IPS DF 6.9 (cell line): ENCODE data around the gene PMPCA.
"Not testable (repeated sequence)": the region's sequence is repeated elsewhere in the genome, so short reads cannot be mapped to it uniquely, and the experiment has no call there.

ENCODE experiments used
- DNase-seq: peaks from one replicate; pipeline ENCODE4 v3.0.0-alpha.2; 2013; ENCODE audit warnings: low read depth, low spot score
- H3K27ac ChIP-seq: one replicate; pipeline ENCODE4 v1.5.1; 2013; ENCODE audit warnings: low read length, control low read depth
- H3K27me3 ChIP-seq: 2 replicates; pipeline ENCODE4 v1.6.1; 2013; ENCODE audit warnings: mild to moderate bottlenecking, low read length; ENCODE audit not compliant: control insufficient read depth, insufficient read depth
- H3K36me3 ChIP-seq: 2 replicates; pipeline ENCODE4 v1.6.1; 2013; ENCODE audit warnings: low read length; ENCODE audit not compliant: control insufficient read depth, insufficient read depth
- H3K4me1 ChIP-seq: 2 replicates; pipeline ENCODE4 v1.6.1; 2013; ENCODE audit warnings: low read length; ENCODE audit not compliant: control insufficient read depth, insufficient read depth
- H3K4me3 ChIP-seq: 2 replicates; pipeline ENCODE4 v1.5.1; 2013; ENCODE audit warnings: mild to moderate bottlenecking, low read length
- H3K9me3 ChIP-seq: 2 replicates; pipeline ENCODE4 v1.6.1; 2013; ENCODE audit warnings: low read length, inconsistent platforms; ENCODE audit not compliant: control insufficient read depth, insufficient read depth
- whole genome bisulfite sequencing: extraction: QIAGEN DNeasy Blood & Tissue Kit; methylation state at CpG from one replicate; pipeline ENCODE4 v1.1.7; 2013; ENCODE audit warnings: mixed read lengths, missing lambda C conversion rate; ENCODE audit not compliant: insufficient read length, insufficient coverage; 5-methylcytosine and 5-hydroxymethylcytosine counted together

Gene PMPCA

GRCh38 chr9:136416914-136417313 is 6.5 kb downstream of the PMPCA start:
- Histone ChIP-seq H3K4me1 (no peaks in the 10 kb centered on the region), H3K27ac (no peak overlapping the region), H3K4me3 (no peak overlapping the region), H3K36me3 (peaks cover 55% of the 10 kb centered on the region), H3K27me3 (no peaks in the 10 kb centered on the region), H3K9me3 (no peaks in the 10 kb centered on the region)
- DNase-seq, result no peak
- no CpG with 5 or more reads among the region's 19 CpGs for WGBS

- WGBS, result no CpG with 5 or more reads among the region's 48 CpGs
- Histone ChIP-seq H3K27me3 (no peaks in the 10 kb centered on the region), H3K9me3 (no peaks in the 10 kb centered on the region), H3K4me1 (no peaks in the 10 kb centered on the region), H3K4me3 (no peak overlapping the region), H3K36me3 (peaks cover 64% of the 10 kb centered on the region), H3K27ac (no peak overlapping the region)
- no peak for DNase-seq
These were observed 8.0 kb downstream of the PMPCA start for GRCh38 chr9:136418182-136419091.

GRCh38 chr9:136419092-136419420 is 8.6 kb downstream of the PMPCA start:
- Histone ChIP-seq H3K27ac (no peak overlapping the region), H3K4me1 (no peaks in the 10 kb centered on the region), H3K36me3 (peaks cover 64% of the 10 kb centered on the region), H3K9me3 (no peaks in the 10 kb centered on the region), H3K27me3 (no peaks in the 10 kb centered on the region), H3K4me3 (no peak overlapping the region)
- no CpG with 5 or more reads among the region's 12 CpGs for WGBS
- DNase-seq, result no peak

GRCh38 chr9:136421791-136422190 is 11.3 kb downstream of the PMPCA start:
- Histone ChIP-seq H3K4me3 (no peak overlapping the region), H3K27ac (no peak overlapping the region), H3K4me1 (no peaks in the 10 kb centered on the region), H3K36me3 (peaks cover 55% of the 10 kb centered on the region), H3K9me3 (no peaks in the 10 kb centered on the region), H3K27me3 (no peaks in the 10 kb centered on the region)
- DNase-seq, result no peak
- no CpG with 5 or more reads among the region's 21 CpGs for WGBS

GRCh38 chr9:136422876-136423275 is 12.4 kb downstream of the PMPCA start:
- no peak overlapping the region for H3K27ac ChIP-seq
- WGBS, result no CpG with 5 or more reads among the region's 26 CpGs
- H3K36me3 ChIP-seq, result peaks cover 48% of the 10 kb centered on the region

GRCh38 chr9:136423432-136424146 is 13.1 kb downstream of the PMPCA start:
- no peak for DNase-seq
- Histone ChIP-seq H3K4me3 (no peak overlapping the region), H3K27me3 (no peaks in the 10 kb centered on the region), H3K4me1 (no peaks in the 10 kb centered on the region), H3K27ac (no peak overlapping the region), H3K9me3 (no peaks in the 10 kb centered on the region), H3K36me3 (peaks cover 41% of the 10 kb centered on the region)
- no CpG with 5 or more reads among the region's 43 CpGs for WGBS

More at GRCh38 chr9:136422876-136423275, 12.4 kb downstream of the PMPCA start:
- no peaks in the 10 kb centered on the region for H3K9me3 ChIP-seq
- no peaks in the 10 kb centered on the region for H3K27me3 ChIP-seq
- no peak overlapping the region for H3K4me3 ChIP-seq
- DNase-seq, result no peak
- no peaks in the 10 kb centered on the region for H3K4me1 ChIP-seq

- H3K4me3 ChIP-seq, result no peak overlapping the region
- peaks cover 37% of the 10 kb centered on the region for H3K36me3 ChIP-seq
- H3K9me3 ChIP-seq, result no peaks in the 10 kb centered on the region
- no peaks in the 10 kb centered on the region for H3K27me3 ChIP-seq
- WGBS, result no CpG with 5 or more reads among the region's 27 CpGs
- H3K27ac ChIP-seq, result no peak overlapping the region
- no peak for DNase-seq
- H3K4me1 ChIP-seq, result no peaks in the 10 kb centered on the region
These were observed 14.4 kb downstream of the PMPCA start for GRCh38 chr9:136424750-136425362.

- H3K4me1 ChIP-seq, H3K27me3 ChIP-seq, H3K4me3 ChIP-seq, DNase-seq, H3K9me3 ChIP-seq, H3K27ac ChIP-seq: not testable (repeated sequence)
- WGBS, result no CpG with 5 or more reads among the region's 7 CpGs
- H3K36me3 ChIP-seq, result peaks cover 37% of the 10 kb centered on the region
These were observed 14.9 kb downstream of the PMPCA start for GRCh38 chr9:136425367-136425766.

GRCh38 chr9:136426787-136427186 is 16.3 kb downstream of the PMPCA start:
- DNase-seq, result no peak
- no peaks in the 10 kb centered on the region for H3K9me3 ChIP-seq
- no CpG with 5 or more reads among the region's 12 CpGs for WGBS
- peaks cover 33% of the 10 kb centered on the region for H3K36me3 ChIP-seq
- no peak overlapping the region for H3K4me3 ChIP-seq
- no peaks in the 10 kb centered on the region for H3K27me3 ChIP-seq
- no peaks in the 10 kb centered on the region for H3K4me1 ChIP-seq
- no peak overlapping the region for H3K27ac ChIP-seq

GRCh38 chr9:136429075-136429628 is 18.7 kb downstream of the PMPCA start:
- no peaks in the 10 kb centered on the region for H3K4me1 ChIP-seq
- no peak overlapping the region for H3K4me3 ChIP-seq
- peaks cover 12% of the 10 kb centered on the region for H3K36me3 ChIP-seq
- WGBS, result no CpG with 5 or more reads among the region's 21 CpGs
- H3K27me3 ChIP-seq, result no peaks in the 10 kb centered on the region
- H3K9me3 ChIP-seq, result no peaks in the 10 kb centered on the region
- H3K27ac ChIP-seq, result no peak overlapping the region
- no peak for DNase-seq
